ENCODE measurements around the gene RAB7B. TPM values are rescaled to one million over a fixed set of nuclear protein-coding genes. Genes with fewer than 3 reads are reported as not detected.

Gene RAB7B
- total and polyA plus RNA-seq, 2 of the 4 experiments (the other 2 are of a cell fraction): 9.1 to 14.7 TPM

- Histone ChIP-seq H2BK5ac (ENCODE audit: low read depth, low read length, poor library complexity, severe bottlenecking) (no peak overlapping the region), H4K91ac (ENCODE audit: insufficient read depth, low read depth, low read length) (no peak overlapping the region), H3K14ac (replicated peaks; ENCODE audit: low read depth, low read length) (no peak overlapping the region), H3K79me1 (ENCODE audit: low read depth in 1 of 2, low read length in 2 of 2) (no peaks in the 10 kb centered on the region), H2BK20ac (ENCODE audit: low read depth, low read length) (no peak overlapping the region), H3K56ac (ENCODE audit: extremely low read depth, insufficient read depth, low read length) (no peak overlapping the region), H4K8ac (ENCODE audit: low read depth in 2 of 2, low read length in 2 of 2) (no peak overlapping the region), H3K36me3 (ENCODE audit: control insufficient read depth, insufficient read depth, low read length) (peaks cover 4% of the 10 kb centered on the region; the same call in 1 of the 2 replicates), H2BK15ac (ENCODE audit: low read depth, low read length) (no peak overlapping the region), H3K9ac (ENCODE audit: low read depth, low read length) (no peak overlapping the region), H2AFZ (replicated peaks; ENCODE audit: low read length, poor library complexity) (no peak overlapping the region), H3K4ac (ENCODE audit: low read depth, low read length) (no peak overlapping the region), H3K27me3 (ENCODE audit: control insufficient read depth, insufficient read depth, low read length) (no peaks in the 10 kb centered on the region), H3K27ac (ENCODE audit: insufficient read depth, low read length) (no peak overlapping the region), H3K4me2 (ENCODE audit: low read depth, low read length) (no peak overlapping the region), H3K18ac (ENCODE audit: low read depth, low read length) (no peak overlapping the region), H3K4me1 (ENCODE audit: control insufficient read depth, insufficient read depth, low read length) (no peaks in the 10 kb centered on the region), H3K23ac (ENCODE audit: low read depth, low read length) (no peak overlapping the region), H4K20me1 (ENCODE audit: insufficient read depth, low read length) (no peaks in the 10 kb centered on the region), H4K5ac (ENCODE audit: low read depth, low read length) (no peak overlapping the region), H3K9me3 (ENCODE audit: control insufficient read depth, insufficient read depth, low read length) (no peaks in the 10 kb centered on the region), H2AK5ac (ENCODE audit: low read depth, low read length) (no peak overlapping the region), H3K9me1 (ENCODE audit: insufficient read depth, low read length) (no peaks in the 10 kb centered on the region), H2AK9ac (replicated peaks; ENCODE audit: low read depth, low read length, poor library complexity) (no peak overlapping the region), H3K4me3 (ENCODE audit: insufficient read depth, low read depth, low read length) (no peak overlapping the region), H2BK120ac (ENCODE audit: low read depth, low read length) (no peak overlapping the region)
- intact Hi-C loops (cut with micrococcal nuclease): no loop called here
- no peak for ATAC-seq (ENCODE audit: low read depth)
- in situ Hi-C loops (cut with MboI; ENCODE audit: low sequenced_read_pairs): loop anchor here (10.0 kb wide), 1 partner anchor 335 kb away; no protein-coding TSS in a partner anchor
- dilution Hi-C loops (cut with HindIII; ENCODE audit: low sequenced_read_pairs, unreplicated experiment): no loop called here
- no TSS peak for BruUV-seq (replicated peaks)
- no peak for DNase-seq
- POLR2A ChIA-PET (ENCODE audit: unreplicated experiment): no interaction called here
- 80% methylated on average over 1 of the region's 5 CpGs; no CpG with 5 or more reads in 1 of the 2 experiments for WGBS, 2 experiments (ENCODE audit: extremely low coverage in 2 of 2, insufficient read length in 1 of 2)
- CTCF ChIA-PET: no interaction called here
- TF ChIP-seq RAD21 (IDR thresholded peaks at IDR 0.05; ENCODE audit: low read length) (no peak), RCOR1 (IDR thresholded peaks at IDR 0.05; ENCODE audit: insufficient replicate concordance, low read length) (no peak), POLR2A (IDR thresholded peaks at IDR 0.05; ENCODE audit: low read depth, low read length) (no peak), BHLHE40 (IDR thresholded peaks at IDR 0.05; ENCODE audit: low read depth, low read length) (no peak), SMC3 (IDR thresholded peaks at IDR 0.05; ENCODE audit: low read depth, low read length) (no peak), RFX5 (IDR thresholded peaks at IDR 0.05; ENCODE audit: low read depth, low read length) (no peak), MXI1 (IDR thresholded peaks at IDR 0.05; ENCODE audit: borderline replicate concordance, low read depth, low read length) (no peak), ELK1 (IDR thresholded peaks at IDR 0.05; ENCODE audit: borderline replicate concordance, low read depth, low read length) (no peak), MAZ (IDR thresholded peaks at IDR 0.05; ENCODE audit: borderline replicate concordance, low read depth, low read length) (no peak), MAFK (IDR thresholded peaks at IDR 0.05; ENCODE audit: low read depth, low read length) (no peak), FOS (IDR thresholded peaks at IDR 0.05; ENCODE audit: low read depth, low read length) (no peak), CEBPB (IDR thresholded peaks at IDR 0.05; ENCODE audit: low read depth, low read length) (no peak), NFE2L2 (IDR thresholded peaks at IDR 0.05; ENCODE audit: low read depth, low read length) (no peak), USF2 (IDR thresholded peaks at IDR 0.05; ENCODE audit: low read depth, low read length) (no peak), CHD1 (IDR thresholded peaks at IDR 0.05; ENCODE audit: low read depth, low read length) (no peak)
Observed at GRCh38 chr1:205989786-205990185, 13.4 kb downstream of the RAB7B start.

Measured in IMR-90 (cell line).